GM19397 (cell line): ENCODE data around the gene NEDD9.

Source experiments
- ATAC-seq: cut with Tn5 transposase; IDR thresholded peaks from one replicate; pipeline ENCODE4 v1.9.1; 2021; ENCODE audit warnings: mild to moderate bottlenecking, moderate library complexity; ENCODE audit not compliant: unreplicated experiment

NEDD9 gene

DNA sequence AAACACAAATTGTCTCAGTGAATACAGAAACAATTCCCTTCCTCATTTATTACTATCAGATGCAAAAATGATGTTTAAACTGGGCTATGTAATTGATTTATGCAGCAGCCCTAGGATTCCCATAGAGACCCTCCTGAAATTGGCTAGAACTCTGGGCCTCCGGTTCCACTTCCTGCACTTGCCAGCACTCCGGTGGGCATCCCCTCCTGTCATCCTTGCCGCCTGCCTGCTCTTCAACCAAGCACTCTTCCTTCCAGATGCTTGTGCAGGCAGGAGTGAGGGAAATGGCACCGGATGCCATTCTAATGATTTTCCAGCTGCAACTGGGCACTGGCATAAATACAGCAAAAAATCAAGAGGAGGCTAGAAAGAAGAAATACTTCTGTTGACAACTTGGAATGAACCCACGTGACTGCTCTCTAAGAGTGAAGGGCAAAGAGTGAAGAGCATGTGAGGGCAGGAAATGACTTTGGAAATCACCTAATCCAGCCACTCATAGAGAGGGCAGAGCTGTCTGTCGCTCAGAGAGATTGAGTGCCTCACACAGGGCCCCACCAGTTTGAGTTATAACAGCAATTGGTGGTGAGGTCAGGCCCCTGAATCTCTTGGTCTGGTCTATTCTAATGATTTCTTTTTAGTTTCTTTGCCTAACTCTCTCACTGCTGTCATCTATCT is 3.7 kb upstream of the NEDD9 start:
- ATAC-seq, result no peak

DNA sequence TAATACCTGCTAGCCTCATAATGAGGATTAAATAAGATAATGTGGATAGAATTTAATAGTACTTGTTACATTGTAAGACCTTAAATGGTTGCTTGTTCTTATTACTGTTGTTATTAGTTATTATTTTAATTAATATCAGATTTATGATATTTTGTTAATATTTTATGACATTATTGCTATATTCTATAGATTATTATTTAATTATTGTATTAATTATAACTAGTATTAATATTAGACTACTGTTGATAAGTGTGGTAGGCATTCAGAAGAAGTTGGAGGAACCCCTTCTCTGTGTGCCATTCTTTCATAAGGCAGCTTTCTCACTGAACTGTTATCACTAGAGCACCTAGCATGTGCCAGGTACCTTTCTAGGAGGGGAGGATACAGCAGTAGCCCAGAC is 2.6 kb upstream of the NEDD9 start:
- no peak for ATAC-seq

DNA sequence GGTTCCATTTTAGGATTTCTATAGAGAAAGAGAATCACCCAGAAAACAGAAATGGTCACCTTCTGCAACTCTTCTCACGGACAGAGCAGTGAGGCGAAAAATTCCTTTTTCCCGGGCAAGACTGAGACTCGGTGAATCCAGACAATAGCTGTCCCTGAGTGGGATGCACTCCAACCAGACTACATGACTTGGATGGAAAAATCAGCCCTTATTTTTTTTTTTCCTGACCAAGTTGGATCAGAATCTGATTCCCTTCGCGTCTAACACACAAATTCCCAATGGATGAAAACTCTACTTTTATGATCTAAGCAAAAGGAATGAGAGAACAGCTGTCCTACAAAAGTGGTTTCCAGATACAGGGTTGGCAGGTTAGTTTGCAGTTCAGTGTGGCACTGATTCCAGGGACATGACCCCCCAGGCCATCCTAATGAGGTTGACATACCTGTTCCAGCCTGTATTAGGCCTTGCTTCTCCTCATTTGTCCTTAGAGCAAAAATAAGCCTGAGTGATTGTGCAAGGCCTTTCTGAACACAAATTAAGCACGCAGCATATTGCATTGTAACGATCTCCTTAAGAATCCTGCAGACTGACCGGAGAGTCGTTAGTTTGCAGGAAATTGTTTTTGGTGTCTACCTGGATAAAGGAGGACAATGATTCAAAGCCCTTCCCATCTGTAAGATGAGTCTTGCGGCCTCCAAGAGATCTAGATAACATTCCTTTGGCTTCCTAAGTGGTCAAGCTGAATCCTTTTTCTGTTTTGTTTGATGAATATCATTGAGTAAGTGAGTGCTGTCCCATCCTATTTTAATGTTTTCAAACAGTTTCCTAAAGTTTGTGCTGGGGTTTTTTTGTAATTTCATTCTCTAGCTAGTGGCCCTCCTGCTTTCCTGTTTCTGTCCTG is 1.5 kb upstream of the NEDD9 start:
- no peak for ATAC-seq

DNA sequence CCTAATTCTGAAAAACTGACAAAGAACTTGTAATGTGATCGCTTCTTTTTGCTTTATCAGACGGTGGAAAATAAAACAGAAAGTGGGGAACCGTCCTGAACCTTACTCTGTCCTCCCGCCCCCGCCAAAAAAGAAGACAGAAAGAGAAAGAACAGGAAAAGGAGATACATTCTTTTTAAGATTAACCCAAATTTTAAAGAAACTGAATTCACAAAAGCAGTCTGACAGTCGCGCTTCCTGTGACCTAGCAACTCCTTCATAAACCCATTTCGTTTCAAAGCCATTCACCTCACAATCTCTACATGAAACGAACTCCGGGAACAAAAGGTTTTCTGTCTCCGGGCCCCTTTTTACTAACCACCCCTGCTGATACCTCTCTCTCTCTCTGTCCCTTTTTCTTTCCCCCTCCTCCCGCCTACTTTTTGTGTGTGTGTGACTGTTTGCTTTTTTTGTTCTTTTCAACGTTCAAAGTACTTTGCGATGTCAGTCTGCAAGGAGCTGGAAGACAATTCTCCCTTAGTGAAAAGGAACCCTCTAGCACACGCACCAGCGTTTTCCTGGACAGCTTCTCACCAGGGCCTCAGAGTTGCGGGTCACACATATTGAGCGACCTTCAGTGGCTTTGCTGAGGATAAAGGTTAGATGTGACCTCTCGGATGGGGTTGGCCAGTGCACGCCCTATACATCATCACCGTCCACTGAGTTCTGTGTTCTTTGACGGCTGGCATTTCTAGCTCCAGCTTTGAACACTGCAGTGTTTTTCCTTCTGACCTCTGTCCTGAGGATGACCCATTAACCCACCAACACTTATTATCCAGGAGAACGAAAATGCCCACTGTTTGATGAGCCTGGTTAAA is 530 bp upstream of the NEDD9 start:
- peak; percentile 17 for ATAC-seq

DNA sequence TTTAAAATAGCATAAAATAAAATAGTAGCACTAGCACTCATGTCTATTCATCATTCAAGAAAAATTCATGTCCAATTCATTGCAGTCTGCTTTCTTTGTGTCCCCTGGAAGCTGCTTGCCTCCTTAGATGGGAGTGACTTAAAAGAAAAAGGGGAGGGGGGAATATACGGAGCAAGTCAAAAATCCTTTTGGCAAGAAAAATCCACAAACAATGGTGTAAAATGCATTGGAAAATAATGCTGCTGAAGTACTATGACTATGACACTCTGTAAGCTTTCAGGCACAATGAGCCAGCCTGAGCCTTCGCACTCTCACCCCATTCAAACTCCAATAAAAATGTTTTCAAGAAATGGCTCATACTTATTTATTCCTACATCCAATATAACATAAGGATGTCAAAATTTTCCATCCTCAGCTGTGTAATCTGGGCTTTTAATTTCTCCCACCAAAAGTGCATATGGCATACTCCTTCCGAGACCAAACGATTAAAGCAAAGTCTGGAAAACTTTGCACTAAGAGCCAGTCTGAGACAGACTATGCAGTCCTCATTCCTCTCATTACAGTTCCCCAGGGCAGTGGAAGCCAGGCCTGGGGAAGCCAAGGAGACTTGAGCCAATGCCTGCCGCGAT is 790 bp downstream of the NEDD9 start:
- no peak for ATAC-seq

DNA sequence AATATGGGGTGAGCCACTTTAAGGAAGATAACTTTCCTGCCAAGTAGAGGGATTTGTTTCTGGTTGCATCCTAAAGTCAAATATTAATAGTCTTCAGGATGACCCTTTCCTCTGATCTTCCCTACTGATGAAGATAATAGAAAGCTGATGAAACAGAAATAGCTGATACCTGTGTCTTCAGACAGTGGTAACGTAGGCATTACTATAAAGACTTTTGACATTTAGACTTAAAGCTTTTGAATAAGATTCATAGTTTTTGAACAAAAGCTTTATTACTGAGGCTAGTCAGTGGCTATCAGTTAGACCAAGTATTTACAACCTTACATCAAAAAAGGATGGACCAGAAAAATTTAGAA is 1.4 kb downstream of the NEDD9 start:
- no peak for ATAC-seq

DNA sequence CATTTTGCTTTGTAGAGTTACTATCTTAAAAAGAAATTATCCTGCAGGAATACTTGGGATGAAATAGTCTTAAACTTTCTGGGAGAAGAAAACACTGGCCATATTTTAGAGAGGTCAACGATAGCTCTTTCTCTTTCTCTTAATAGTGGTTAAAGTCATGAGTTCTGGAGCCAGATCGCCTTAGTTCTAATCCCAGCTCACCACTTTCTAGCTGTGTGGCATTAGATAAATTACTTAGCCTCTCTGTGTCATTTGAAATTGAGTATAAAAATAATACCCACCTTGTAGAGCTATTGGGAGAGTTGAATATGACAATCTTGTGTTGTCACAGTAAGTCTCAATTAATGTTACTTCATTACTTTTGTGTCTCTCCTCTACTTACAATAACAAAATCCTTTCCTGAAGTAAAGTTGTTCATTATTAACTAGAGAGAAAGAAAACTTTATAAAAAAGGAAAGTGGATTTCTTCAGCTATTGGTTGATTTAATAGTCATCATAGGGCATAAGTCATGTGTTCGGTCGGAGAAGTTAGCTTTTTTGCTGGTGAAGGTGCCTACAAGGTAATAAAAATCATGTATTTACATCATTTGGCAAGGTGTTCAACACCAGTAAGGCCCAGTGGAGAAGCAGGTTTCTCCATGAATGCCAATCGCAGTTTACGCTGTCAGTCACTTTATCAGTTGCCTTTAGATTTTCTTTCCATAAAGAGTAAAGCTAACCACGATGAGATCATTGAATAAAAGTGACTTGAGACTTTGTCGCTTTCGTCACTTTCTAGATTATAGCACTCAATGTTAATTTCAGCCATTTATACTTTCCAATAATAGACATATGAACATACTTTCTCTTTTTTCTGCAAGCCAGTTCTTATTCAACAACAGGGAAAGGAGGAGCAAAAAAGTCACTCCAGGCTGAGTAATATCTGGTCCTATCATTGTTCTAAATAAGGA is 2.0 kb downstream of the NEDD9 start:
- ATAC-seq, result no peak

DNA sequence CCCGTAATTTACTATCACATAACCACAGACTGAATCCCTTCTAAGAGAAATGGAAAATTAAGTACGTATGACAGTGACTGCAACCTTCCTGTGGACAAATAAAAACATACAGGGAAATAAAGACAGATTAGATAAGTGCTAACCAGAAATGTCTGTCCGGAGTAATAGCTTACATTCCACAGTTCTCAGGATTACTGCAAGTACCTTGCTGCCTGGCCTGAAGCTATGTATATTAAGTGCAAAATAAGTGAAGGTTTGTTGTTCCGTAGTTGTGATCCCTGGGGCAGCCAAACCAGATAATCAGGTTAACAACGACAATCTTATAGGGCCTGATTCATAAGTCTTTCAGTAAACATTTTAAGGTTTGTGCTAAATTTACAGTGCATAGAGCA is 2.8 kb downstream of the NEDD9 start:
- ATAC-seq, result no peak

DNA sequence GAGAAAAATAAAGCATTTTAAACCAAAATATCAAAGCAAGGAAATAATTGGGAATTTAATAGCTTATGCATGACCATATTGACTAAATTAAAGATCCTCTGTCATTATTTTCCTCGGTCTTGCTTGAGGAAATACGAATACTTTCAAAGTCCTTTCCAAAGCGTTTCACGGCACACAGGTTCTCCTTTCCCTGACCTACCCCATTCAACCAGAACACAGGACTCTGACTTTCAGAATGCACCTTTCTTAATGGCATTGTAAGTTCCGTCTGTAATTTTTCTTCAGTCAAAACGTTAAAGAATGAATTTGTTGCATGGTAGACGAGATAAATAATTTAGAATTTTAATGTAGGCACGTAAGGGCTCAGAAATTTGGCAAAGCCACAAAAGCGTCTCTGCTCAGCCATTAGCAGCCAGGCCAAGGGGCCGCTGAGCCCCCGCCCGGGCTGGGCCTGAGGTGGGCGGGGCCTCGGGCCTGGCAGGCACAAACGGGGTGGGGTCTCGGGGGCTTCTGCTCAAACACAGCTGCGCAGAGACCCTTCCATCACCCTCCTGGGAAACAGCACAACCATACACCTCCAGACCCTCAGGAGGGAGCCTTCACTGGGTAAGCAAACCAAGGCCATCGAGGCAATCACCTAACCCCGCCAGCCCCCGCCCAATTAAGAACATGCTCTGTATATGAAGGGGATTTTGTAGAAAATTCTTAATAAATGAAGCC is 3.4 kb downstream of the NEDD9 start:
- no peak for ATAC-seq

DNA sequence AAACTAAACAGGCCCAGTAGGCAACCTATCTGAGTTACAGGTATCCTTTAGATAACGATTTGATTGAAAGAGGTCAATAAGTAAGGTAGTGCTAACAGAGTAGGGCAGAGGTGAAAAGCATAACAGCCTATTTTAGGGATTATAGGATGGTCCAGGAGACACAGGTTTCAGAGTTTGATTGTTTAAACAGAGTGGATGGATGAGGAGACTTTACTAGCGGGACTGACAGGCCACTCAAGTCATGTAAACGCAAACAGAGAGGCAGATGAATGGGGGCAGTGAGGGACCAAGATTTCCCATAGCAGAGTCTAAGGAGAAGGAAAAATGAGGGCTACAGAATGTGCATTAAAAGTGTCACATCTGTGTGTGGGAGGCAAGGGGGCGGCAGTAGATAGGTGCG is 4.8 kb downstream of the NEDD9 start:
- ATAC-seq, result no peak

DNA sequence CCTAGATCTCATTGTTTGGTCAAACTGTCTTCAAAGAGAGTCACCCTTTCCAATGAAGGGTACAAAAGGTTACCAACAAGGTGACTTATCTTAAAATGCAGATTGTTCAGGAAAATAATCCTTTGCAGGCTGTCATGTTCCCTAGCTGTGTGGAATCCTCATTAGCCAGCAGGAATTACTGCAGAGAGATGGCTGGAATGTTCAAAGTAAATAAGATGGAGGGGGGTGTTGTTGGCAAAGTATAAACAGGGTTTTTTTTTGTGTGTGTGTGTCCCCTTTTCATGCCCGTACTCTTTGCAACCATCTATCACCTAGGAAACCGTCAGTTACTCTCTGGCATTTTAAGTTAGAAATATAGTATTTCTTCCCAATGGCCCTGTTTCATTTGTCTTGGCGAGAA is 6.5 kb downstream of the NEDD9 start:
- no peak for ATAC-seq

DNA sequence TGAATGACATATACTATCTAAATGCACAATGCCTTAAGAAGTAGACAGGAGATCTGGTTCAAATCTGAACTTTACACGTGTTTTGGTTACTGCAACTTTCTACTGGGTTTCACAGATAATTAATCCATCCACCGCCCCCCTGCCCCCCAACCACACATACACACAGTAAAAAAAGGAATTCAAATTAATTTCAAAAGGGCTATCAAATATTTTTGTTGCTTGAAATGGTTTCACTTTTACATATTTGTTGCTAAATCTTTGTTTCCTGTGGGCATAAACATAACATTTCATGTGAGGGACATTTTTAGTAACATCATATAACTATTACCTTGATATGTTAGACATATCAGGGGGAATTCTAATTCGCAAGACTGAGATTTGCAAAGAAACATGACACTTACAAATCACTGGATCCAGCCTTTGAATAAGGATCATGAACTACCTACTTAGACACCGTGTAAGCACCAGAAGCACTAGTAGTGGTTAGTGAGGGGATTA is 7.5 kb downstream of the NEDD9 start:
- no peak for ATAC-seq

DNA sequence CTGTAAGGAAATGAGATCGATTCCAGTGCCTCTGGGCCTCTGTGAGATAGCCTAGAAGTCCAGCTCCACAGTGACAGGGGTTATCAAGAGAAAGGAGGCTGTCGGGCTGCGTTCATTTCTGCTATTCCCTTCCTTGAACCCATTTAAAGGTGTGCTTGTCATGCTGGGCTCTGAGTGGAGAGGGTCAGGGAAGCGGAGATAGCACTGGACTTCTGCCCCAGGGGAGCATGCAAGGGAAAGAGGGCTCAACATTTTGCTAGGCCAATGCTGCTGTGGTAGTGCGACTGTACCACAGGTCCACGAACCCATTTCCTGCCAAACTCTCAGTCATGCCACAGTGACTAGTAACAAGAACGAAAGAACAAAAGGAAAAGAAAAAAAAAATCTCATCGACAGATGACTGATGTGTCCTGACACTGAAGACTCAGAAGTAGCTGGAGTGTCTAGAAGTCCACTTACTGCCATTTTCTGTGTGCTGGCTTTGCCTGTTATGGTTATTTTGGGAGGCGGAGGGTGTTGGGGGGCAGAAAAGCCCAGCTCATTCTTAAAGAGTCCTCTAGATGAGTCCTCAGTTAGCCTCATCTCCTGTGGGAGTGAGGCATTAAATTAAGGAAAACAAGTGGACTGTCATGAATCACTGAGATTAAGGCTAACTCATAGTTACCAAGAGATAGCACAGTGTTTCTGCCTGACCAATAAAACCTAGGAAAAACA is 8.1 kb downstream of the NEDD9 start:
- ATAC-seq, result peak; percentile 67

DNA sequence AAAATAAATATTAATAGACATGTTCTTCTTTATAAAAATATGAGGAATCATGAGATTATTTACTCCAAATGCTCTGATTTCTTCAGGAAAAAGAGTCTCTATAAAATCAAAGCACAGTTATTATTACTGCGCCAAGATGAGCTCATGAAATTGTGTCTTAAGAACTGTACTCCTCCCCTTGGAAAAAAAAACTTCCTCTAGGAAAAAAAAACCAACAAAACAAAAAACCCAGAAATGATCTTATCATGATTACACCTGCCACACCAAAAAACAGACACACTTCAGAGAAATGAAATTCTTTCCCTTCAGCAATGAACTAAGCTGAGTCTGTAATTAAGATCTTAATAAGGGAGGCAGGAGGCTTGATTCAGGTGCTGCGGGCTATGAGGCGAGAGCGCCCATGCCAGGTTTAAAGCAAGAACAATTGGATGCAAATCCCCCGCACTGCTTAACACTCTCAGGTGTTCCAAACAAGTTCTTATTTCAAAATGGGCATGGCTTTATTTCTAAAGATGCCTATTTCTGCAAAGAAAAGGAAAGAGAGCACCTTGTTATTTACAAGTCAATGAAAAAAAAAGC is 9.1 kb downstream of the NEDD9 start:
- no peak for ATAC-seq

DNA sequence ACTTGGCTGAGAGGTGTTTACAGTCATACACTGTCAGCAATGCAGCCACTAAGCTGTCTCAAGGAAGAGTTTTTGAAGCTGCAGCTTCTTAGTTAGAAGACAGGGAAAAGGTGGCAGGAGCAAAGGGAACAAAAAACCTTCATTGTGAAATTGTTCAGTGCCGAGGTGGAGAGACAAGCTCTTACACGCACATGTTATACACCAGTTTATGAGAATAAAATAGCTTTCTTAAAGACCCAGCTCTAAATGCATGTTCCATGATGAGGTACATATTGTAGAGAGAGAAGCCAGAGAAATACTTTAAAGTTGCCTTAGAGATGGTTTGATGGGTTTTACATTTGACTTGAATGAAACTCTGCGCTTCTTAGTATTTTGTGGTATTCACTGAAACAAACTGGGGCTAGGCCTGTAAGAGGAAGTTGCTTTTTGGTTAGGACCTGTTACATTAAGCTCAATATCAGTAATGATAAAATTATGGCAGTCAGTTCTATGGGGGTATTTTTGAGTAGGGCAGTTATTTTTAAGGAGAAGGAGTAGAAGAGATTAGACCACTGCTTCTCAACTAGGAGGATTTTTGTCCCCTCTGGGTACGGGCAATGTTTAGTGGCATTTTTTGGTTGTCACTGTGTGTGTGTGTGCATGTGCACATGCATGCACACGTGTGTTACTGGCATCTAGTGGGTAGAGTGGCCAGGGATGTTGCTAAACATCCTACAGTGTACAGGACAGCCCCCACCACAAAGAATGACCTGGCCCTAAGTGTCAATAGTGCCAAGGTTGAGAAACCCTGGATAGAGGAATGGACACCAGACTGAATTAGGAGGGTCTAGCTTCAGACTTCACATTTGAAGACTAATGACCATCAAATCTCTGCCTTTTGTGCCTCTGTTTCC is 9.8 kb downstream of the NEDD9 start:
- ATAC-seq, result no peak

DNA sequence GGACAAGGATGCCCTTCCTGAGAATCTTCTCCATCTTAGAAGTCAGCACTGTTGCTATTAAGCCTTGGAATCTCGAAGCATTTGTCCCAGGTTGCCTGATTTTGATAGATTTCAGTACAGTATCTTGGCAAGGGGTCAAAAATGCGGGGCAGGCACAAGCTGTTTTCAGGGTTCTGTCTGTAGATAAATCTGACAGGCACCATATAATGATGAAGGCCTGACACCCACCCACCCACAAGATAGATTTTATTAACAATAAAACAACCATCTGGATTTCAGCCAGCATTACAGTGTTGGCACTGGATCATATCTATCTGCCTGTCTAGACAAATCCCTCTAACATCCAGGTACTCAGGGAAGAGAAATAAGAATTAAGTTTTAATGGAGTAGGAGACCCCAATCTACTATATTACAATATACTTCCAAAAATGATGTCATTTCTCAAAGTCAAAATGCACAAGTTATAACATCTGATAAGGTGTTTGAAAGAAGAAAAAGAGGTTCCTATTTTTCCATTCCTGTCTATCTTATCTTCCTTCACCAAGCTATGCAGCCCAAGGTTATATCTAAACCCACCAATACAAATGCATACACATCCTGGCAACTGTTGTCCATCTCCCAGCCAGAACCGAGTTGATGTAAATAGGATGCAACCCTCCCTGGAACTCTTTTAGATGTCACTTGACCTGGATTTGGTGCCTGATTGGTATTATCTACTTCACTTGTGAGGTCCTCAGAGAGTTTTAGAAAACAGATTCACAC is 10.7 kb downstream of the NEDD9 start:
- no peak for ATAC-seq
